GM12878 (cell line): ENCODE measurements around the gene NOS1AP. TPM values are rescaled to one million over a fixed set of nuclear protein-coding genes. Genes with fewer than 3 reads are reported as not detected.

ENCODE experiments used
- ATAC-seq: fragments of 200-7000 bp; cut with Tn5 transposase; 3 replicates; pipeline ENCODE4 v1.9.1; 2020; ENCODE audit warnings: mild to moderate bottlenecking, moderate library complexity
- BruUV-seq: library from RNA; stranded (reverse); fragments of 400-500 nt; replicated peaks from 2 replicates; lab custom pipeline; 2021; lab: Mats Ljungman, UMichigan
- CTCF ChIA-PET: fragments of 300-600 bp; sonication (Branson Sonifier 250); formaldehyde crosslinking; extraction: SDS; loops from one replicate; lab custom pipeline; 2021; ENCODE audit warnings: inconsistent platforms; lab: Yijun Ruan, JAX
- POLR2A ChIA-PET: fragments of 350-600 bp; formaldehyde crosslinking; extraction: SDS; loops from one replicate; lab custom pipeline; 2021; ENCODE audit warnings: inconsistent platforms; lab: Charles Lee
- RAD21 ChIA-PET: fragments of 300-600 bp; sonication (Branson Sonifier 250); formaldehyde crosslinking; loops from one replicate; lab custom pipeline; 2023; ENCODE audit warnings: antibody characterized with exemption; ENCODE audit not compliant: unreplicated experiment; lab: Charles Lee
- SMC1A ChIA-PET: fragments of 300-600 bp; sonication (Branson Sonifier 250); formaldehyde crosslinking; loops from one replicate; lab custom pipeline; 2023; ENCODE audit not compliant: unreplicated experiment, uncharacterized antibody; lab: Charles Lee
- DNase-seq: peaks from one replicate; pipeline ENCODE4 v3.0.0-alpha.2; 2011; ENCODE audit warnings: low read depth, low spot score
- FAIRE-seq: peaks from 3 replicates; lab custom pipeline; 2011; peaks lifted over from hg19 to GRCh38; lab: Jason Lieb, UNC
- H2AFZ ChIP-seq: 2 replicates; pipeline ENCODE4 v1.6.0; 2011; ENCODE audit warnings: low read depth, low read length, control low read depth; ENCODE audit not compliant: control insufficient read depth
- H3K27ac ChIP-seq: 2 replicates; pipeline ENCODE4 v1.5.1; 2011; ENCODE audit warnings: control low read depth; ENCODE audit not compliant: control insufficient read depth, insufficient read depth
- H3K27me3 ChIP-seq, 2 experiments: replicated peaks in 1 of 2; 2 replicates each; pipeline versions ENCODE4 v1.6.0 to v1.6.1; 2011; ENCODE audit warnings: low read length in 1 of 2; ENCODE audit not compliant: control insufficient read depth in 2 of 2, insufficient read depth in 2 of 2
- H3K36me3 ChIP-seq, 2 experiments: 2 replicates each; pipeline ENCODE4 v1.5.1; 2011; ENCODE audit warnings: low read length in 1 of 2; ENCODE audit not compliant: control insufficient read depth in 2 of 2, insufficient read depth in 2 of 2
- H3K4me1 ChIP-seq: 2 replicates; pipeline ENCODE4 v1.6.1; 2011; ENCODE audit warnings: mild to moderate bottlenecking, low read length, moderate library complexity, mixed read lengths; ENCODE audit not compliant: control insufficient read depth, insufficient read depth
- H3K4me2 ChIP-seq: 2 replicates; pipeline ENCODE4 v1.6.0; 2011; ENCODE audit warnings: control low read depth; ENCODE audit not compliant: control insufficient read depth, insufficient read depth
- H3K4me3 ChIP-seq: fragments of 200-600 bp; sonication (generic); 2 replicates; pipeline ENCODE4 v1.5.1; 2016
- H3K79me2 ChIP-seq: 2 replicates; pipeline ENCODE4 v1.6.0; 2011; ENCODE audit warnings: low read length; ENCODE audit not compliant: control insufficient read depth, insufficient read depth
- H3K9ac ChIP-seq: 2 replicates; pipeline ENCODE4 v1.8.0; 2011; ENCODE audit warnings: low read length, control low read depth, mixed read lengths; ENCODE audit not compliant: control insufficient read depth, insufficient read depth
- H3K9me3 ChIP-seq: replicated peaks from 3 replicates; pipeline ENCODE4 v1.5.1; 2011; ENCODE audit warnings: mild to moderate bottlenecking, low read length; ENCODE audit not compliant: control insufficient read depth, insufficient read depth
- H4K20me1 ChIP-seq: 2 replicates; pipeline ENCODE4 v1.6.0; 2011; ENCODE audit not compliant: control insufficient read depth, insufficient read depth
- BHLHE40 ChIP-seq, 2 experiments: fragments of 450-650 bp in 1 of 2; IDR thresholded peaks; 2 replicates each; pipeline ENCODE4 v1.6.1; 2011 to 2017; ENCODE audit warnings: low read depth in 2 of 2, borderline replicate concordance in 1 of 2, improper control_type of control experiment in 1 of 2, low read length in 1 of 2, mild to moderate bottlenecking in 1 of 2
- IRF3 ChIP-seq: fragments of 450-650 bp; IDR thresholded peaks from 2 replicates; pipeline ENCODE4 v1.6.1; 2014; ENCODE audit warnings: mild to moderate bottlenecking
- KAT2A ChIP-seq: conservative IDR thresholded peaks from 2 replicates; pipeline ENCODE4 v1.6.1; 2011; ENCODE audit warnings: low read depth, low read length; ENCODE audit not compliant: control insufficient read depth
- KDM1A ChIP-seq: fragments of 200-600 bp; sonication (generic); IDR thresholded peaks from 2 replicates; pipeline ENCODE4 v1.6.1; 2016; ENCODE audit warnings: borderline replicate concordance
- MXI1 ChIP-seq: fragments of 150-350 bp; IDR thresholded peaks from 2 replicates; pipeline ENCODE4 v1.6.1; 2011; ENCODE audit warnings: low read depth, mild to moderate bottlenecking, inconsistent platforms, low read length, improper control_type of control experiment
- PBX3 ChIP-seq: IDR thresholded peaks from 2 replicates; pipeline ENCODE4 v1.6.1; 2011; ENCODE audit warnings: mild to moderate bottlenecking, low read depth, low read length, moderate library complexity; ENCODE audit not compliant: insufficient replicate concordance
- POLR2AphosphoS5 ChIP-seq: IDR thresholded peaks from 2 replicates; pipeline ENCODE4 v1.6.1; 2011; ENCODE audit warnings: mild to moderate bottlenecking, low read length, inconsistent platforms
- RCOR1 ChIP-seq: conservative IDR thresholded peaks from 2 replicates; pipeline ENCODE4 v1.6.1; 2012; ENCODE audit warnings: low read depth, low read length, improper control_type of control experiment
- SUZ12 ChIP-seq: fragments of 200-600 bp; sonication (generic); IDR thresholded peaks from one replicate; pipeline ENCODE4 v1.6.1; 2018; ENCODE audit warnings: antibody characterized with exemption, mild to moderate bottlenecking; ENCODE audit not compliant: unreplicated experiment
- WGBS: methylation state at CpG from one replicate; pipeline ENCODE4 v1.1.6; 2016; ENCODE audit warnings: low lambda C conversion rate; ENCODE audit not compliant: insufficient replicate concordance, insufficient coverage; ENCODE audit errors: missing lambda C conversion rate; 5-methylcytosine and 5-hydroxymethylcytosine counted together
- in situ Hi-C: fragments of 300-500 bp; cut with MboI; formaldehyde crosslinking; loops from 9 replicates; pipeline ENCODE4 v1.14.3; 2018; ENCODE audit warnings: mixed read lengths
- intact Hi-C: fragments of 100-400 bp; cut with micrococcal nuclease; formaldehyde crosslinking; loops from one replicate; pipeline ENCODE4 v1.14.2; 2022; ENCODE audit not compliant: unreplicated experiment
- polyA plus RNA-seq, 11 experiments: library from polyadenylated mRNA; depleted of rRNA in 4 of 11; unstranded in 6 of 11; stranded (reverse) in 5 of 11; fragments of >200 nt; fragmentation: Nextera tagmentation in 4 of 11; fragmentation: Illumina TruSeq in 1 of 11; extraction: Ambion mirVana in 4 of 11; extraction: Trizol in 1 of 11; gene quantifications; 1 replicate in 1 of 11; 2 replicates in 10 of 11; pipeline versions ENCODE4 v1.2.1 to v1.2.3, GENCODE V29; 2011 to 2016; ENCODE audit warnings: inconsistent platforms in 2 of 11, missing spikeins in 2 of 11, low read depth in 1 of 11
- total RNA-seq, 4 experiments: library from RNA; depleted of rRNA in 3 of 4; stranded (reverse); fragments of >200 nt in 3 of 4; fragmentation: Illumina TruSeq in 1 of 4; extraction: Trizol in 1 of 4; gene quantifications; 2 replicates each; pipeline versions ENCODE4 v1.2.1 to v1.2.3, GENCODE V29; 2013 to 2021

Gene NOS1AP
- total and polyA plus RNA-seq, 10 of the 15 experiments (the other 5 are each of a cell fraction or from before 2014, with no cell fraction given): 0.03 to 0.15 TPM; not detected in 8

GRCh38 chr1:162398999-162399580 is 329.6 kb downstream of the NOS1AP start:
- no TSS peak for BruUV-seq
- TF ChIP-seq IRF3 (no peak), KDM1A (no peak), RCOR1 (no peak), POLR2AphosphoS5 (no peak), BHLHE40 (IDR thresholded peaks at IDR 0.05; ENCODE audit: borderline replicate concordance in 1 of 2, low read depth in 2 of 2, low read length in 1 of 2) (no peak), KAT2A (no peak), MXI1 (no peak), PBX3 (no peak), SUZ12 (no peak)
- Histone ChIP-seq H3K4me3 (no peak overlapping the region), H2AFZ (no peak overlapping the region), H3K79me2 (no peaks in the 10 kb centered on the region), H3K36me3 (no peaks in the 10 kb centered on the region), H3K9ac (no peak overlapping the region), H3K4me2 (no peak overlapping the region), H3K27ac (no peak overlapping the region), H3K27me3 (peaks cover 0 to 5% of the 10 kb centered on the region in 2 experiments; a peak in 3 of 4 replicates), H4K20me1 (no peaks in the 10 kb centered on the region), H3K4me1 (no peaks in the 10 kb centered on the region), H3K9me3 (no peaks in the 10 kb centered on the region)
- POLR2A ChIA-PET: interaction anchor here (1.1 kb wide), 1 partner anchor 57 kb away, joined by 3 read pairs; no protein-coding TSS in a partner anchor
- RAD21 ChIA-PET: no interaction called here
- DNase-seq (no peak), ATAC-seq (no peak), FAIRE-seq (no peak)
- 52% methylated on average over 8 of the region's 8 CpGs for WGBS
- intact Hi-C loops (no loop called here), in situ Hi-C loops (no loop called here)
- CTCF ChIA-PET: interaction anchor here (0.9 to 3.1 kb wide), 2 partner anchors 9 to 41 kb away, joined by 3 to 11 read pairs; no protein-coding TSS in a partner anchor
- SMC1A ChIA-PET: interaction anchor here (0.5 to 1.6 kb wide), 3 partner anchors 8 to 69 kb away, joined by 3 read pairs; no protein-coding TSS in a partner anchor
